Amygdala (tissue), 56 donors: ENCODE measurements around the gene LILRA5.
"Not testable (repeated sequence)": the region's sequence is repeated elsewhere in the genome, so short reads cannot be mapped to it uniquely, and the experiment has no call there.

Source experiments
- DNase-seq, 56 donors: peaks; one replicate each; lab custom pipeline; 2025; lab: John Stamatoyannopoulos, UW

Gene LILRA5

DNA sequence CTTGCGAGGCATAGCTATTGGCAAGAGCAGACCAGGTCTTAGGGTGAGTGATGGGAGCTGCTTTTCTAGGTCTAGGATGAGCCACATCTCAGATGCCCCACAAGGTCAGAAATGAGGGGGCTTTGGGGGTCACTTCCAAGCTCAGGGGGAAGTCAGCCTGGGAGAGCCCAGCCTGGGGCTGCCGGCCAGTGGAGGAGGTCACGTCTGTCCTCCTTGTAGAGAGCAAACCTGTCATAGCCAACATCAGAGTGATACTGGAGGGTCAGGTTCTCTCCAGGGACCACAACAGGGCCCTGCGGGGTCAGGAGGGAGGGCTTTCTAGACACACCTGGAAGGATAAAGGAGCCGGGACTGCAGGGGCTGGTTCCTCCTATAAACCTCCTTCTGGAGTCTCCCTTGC is 2.4 kb downstream of the LILRA5 start:
- no peak for DNase-seq

DNA sequence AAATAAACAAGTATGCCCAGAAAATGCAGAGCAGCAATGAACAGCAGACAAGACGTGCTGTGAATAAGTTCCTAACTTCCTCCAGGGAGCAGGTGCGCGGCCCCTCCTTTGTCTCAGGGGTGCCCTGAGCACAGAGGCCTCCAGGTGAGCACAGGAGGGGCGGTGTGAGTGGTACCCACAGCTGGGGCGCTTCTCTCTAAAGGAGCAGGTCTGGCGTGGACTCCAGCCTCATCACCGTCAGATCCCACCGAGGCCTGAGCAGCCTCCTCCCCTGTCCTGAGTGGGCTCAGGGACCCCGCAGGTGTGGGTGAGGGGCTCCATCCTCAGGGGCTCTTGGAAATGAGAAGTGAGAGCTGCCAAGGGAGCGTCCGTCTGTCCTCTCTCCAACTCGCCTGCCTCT is 3.2 kb downstream of the LILRA5 start:
- no peak for DNase-seq

DNA sequence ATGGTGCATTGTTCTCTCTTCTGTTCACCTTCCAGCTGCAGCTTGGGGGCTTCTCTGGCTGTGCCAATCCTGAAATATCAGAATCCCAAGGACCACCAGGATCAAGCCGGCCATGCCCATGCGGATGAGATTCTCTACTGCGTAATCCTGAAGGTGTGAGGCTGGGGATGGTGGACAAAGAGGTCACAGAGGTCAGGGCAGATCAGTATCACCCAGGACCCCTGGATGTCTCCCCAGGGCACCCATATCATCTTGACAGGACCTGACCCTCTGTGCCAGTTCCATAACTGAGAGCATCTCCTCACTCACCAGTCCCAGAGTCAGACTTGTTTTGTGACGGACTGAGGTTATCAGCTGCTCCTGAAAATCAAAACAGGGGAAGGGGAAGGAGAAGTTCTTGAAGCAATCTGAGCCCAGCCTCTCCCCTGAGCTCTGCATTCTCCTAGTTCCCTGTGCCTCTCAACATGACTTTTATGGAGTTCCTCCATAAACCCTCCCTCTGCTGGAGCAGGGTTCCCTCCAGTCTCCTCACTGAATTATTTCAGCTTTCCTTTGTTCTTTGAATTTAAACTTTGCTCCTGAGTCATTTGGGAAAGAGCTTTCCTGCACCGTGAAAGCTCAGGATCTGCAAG is 5.5 kb downstream of the LILRA5 start:
- no peak for DNase-seq

DNA sequence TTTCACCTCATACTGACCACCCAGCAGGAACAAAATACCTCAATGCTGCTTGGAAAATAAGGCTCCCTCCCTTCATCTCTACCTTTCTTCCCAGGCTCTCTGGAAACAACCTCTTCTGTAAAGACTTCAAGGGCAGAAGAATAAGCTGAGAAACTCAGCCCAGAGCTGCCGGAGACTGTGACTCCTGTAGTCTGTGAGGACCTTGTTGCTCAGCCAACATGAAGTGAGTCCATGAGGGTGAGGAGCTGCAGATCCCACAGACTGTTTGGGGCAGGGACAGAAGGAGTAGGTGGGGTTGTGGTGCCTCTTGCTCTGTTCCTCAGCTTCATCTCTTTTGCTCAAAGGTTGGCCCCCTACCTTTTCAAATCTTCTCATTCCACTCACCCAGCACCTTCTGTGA is 7.8 kb downstream of the LILRA5 start:
- no peak for DNase-seq

DNA sequence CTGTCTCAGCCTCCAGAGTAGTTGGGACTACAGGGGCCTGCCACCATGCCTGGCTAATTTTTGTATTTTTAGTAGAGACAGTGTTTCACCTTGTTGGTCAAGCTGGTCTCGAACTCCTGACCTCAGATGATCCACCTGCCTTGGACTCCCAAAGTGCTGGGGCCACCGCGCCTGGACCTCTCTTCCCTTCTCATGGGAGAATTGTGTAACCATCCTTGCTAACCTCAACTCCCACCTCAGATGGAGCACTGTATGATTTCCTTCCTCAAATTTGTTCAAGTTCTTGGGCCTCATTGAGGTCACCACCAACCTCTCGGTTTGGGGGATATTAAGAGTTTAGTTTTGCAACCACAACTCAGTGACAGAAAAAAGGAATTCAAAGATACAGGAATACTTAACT is 10.7 kb downstream of the LILRA5 start:
- no peak for DNase-seq

DNA sequence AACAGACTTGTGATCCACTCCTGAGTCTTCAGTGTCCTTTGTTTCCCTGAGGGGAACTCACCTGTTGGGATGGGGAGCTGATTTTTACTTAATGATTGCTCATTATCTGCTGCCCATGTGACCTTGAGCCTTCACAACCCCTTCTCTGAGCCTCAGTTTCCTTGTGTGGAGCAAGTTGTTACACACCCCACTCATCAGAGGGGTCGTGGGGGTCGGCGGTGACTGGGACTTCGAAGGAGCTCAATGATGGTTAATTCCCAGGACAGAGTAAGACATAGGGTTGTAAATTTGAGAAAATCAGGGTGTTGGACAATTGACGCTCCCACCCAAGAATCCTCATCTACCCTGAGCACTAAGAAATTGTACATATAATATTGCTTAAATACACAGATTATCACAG is 13.5 kb downstream of the LILRA5 start:
- DNase-seq: no peak

DNA sequence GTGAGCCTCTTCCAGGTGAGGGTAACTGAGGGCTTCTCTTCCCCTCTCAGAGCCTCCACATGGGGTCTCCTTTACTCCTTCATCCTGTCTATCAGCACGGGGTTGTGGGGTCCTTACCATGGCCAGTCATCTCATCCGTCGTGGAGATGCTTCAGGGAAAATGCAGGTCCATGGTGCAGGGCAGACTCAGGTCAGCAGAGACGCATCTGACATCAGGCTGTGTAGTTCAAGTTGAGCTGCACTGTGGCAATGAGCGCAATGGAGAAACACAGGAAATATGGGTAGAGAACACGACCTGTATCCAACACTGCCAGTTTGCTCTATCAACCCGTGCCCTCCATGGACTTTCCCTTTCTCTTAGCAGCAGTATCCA is 13.9 kb downstream of the LILRA5 start:
- no peak for DNase-seq

DNA sequence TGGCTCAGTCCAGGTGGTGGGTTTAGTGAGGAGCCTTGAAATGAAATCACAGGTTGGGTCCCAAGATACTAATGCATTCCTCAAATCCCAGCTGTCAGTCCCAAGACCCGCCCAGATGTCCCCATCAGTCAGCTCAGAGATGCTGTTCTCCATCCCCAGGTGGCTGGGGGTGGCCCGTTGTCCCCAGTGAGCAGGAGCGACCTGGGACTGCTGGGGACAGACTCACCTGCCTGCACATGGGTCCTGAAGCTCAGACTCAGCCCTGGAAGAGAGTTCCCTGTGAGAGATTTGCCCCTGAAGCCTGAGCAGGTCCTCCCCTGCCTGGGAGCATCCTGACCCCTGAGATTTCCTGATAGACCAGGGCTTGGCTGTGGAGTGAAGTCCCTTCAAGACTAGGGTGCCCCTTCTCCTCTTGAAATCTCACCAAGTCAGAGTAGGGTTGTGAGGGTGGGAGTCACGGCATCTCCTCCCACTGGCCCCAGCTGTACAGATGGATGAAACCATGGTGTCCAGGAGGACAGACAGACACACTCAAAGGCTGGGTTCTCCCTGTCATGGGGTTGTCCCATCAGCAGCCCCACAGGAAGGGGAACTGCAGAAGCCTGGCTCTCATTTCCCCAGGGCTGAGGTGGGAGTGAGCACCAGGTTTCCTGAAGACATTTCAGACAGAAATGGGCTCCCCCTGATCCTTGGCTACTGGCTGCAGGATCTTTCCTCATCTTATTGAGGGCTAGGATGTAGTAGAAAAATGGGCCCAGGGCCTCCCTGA is 14.4 kb downstream of the LILRA5 start:
- DNase-seq: no peak

DNA sequence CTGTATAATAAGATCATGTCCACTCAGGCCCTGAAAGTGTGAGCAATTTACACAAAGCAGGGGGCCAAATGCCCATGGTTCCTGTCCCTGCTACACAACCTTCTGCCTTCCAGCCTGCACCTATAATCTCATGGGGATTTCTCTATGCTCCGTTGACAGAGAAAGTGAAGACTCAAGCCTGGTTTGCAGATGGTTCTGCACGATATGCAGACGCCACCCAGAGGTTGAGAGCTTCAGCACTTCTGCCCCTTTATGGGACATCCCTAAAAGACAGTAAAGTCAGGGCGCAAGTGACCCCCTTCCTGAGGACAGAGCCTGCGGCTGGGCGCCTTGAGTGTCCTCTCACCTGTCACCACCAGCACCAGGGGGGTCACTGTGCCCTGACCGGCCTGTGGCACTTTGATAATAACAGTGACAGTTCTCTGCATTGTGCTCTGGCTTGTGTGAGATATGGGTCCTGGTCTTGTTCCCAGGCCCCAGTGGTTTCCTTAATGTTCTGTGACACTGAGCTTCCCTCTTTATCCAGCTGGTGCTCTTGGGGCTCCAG is 15.1 kb downstream of the LILRA5 start:
- no peak for DNase-seq

DNA sequence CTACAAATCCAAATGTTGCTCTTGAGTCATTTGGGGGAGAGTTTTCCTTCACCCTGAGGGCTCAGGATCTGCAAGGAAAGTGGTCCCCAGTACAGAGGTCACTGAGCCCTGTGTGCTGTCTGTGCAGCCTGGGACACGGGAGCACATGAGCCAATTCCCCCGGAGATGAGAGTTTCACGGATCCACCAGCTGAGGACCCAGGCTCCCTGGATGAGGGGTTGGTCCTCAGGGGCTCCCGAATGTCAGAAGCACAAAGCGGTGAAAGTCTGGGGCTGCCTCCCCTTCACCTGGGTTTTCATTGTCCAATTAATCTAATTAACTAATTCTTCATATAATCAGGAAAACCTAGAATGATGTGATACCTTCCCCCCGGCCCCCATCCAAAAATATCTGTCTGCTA is 18.4 kb downstream of the LILRA5 start:
- no peak for DNase-seq

DNA sequence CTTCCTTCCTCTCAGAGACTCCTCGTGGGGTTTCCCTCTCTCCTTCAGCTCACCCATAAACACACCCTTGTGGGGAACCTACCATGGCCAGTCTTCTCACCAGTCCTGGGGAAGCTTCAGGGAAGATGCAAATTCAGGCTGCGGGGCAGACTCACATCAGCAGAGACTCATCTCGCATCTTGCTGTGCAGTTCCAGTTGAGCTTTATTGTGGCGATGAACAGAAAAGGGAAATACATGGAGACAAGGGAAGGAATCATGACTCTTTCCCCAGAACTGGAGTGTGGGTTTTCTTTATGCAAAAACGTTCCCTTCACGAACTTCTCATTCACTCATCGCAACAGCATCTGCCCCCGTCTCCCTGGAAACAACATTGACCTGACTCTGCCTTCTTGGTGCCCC is 23.8 kb downstream of the LILRA5 start:
- DNase-seq: not testable (repeated sequence)

DNA sequence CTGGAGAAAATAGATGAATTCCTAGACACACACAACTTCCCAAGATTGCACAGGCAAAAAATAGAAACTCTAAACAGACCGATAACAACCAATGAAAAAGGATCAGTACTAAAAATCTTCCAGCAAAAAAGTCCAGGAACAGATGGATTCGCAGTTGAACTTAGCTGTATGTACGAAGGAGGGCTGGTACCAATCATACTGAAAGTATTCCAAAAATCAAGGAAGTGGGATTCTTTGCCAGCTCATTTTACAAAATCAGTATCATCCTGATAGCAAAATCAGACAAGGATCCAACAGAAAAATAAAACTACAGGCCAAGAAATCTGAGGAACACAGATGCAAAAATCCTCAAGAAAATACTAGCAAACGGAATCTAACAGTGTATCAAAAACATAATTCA is 25.5 kb downstream of the LILRA5 start:
- no peak for DNase-seq

DNA sequence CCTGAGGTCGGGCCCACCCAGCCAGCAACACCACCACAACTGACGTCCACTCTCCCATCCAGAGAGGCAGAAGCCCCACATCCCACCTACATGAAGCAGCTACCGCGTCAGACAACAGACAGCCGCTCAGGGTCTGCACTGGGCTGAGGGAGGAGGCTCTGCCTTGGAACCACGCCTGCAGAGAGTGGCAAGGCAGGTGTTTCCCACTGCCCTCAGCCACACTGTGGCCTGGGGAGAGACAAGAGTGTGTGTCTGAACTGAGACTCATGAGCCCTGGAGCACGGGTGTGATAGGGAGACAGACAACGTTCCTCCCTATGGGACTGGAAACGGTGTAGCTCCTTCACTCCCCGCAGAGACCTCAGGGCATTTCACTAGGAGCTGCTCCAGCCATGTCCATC is 26.7 kb downstream of the LILRA5 start:
- DNase-seq: not testable (repeated sequence)

DNA sequence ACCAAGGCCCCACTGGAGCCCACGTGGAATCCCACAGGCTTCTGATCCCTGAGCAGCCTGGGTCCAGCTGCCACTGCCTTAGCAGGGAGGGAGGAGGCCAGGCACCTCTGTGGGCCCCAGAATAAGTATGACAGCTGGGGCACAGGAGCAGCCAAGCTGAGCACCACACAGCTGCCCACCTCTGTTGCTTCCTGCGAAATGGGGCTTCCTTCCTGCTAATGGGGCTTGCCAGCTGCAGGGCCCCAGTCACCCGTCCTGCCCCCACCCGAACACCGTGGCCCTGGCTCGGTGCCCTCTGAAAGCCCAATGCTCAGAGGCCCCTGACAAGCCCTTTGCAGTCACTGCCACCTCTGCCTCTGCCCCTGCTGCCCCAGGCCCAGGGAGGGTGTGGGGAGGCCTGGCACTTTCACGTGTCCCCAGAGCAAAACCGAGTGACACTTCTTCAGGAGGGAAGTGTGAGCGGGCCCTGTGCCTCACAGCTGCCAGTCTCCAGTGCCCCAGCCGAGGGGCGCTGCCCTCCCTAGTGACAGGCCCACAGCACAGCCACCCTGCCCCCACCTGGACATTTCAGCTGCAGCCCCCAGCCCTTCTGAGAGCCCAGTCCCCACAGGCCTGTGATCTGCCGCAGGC is 27.4 kb downstream of the LILRA5 start:
- not testable (repeated sequence) for DNase-seq

DNA sequence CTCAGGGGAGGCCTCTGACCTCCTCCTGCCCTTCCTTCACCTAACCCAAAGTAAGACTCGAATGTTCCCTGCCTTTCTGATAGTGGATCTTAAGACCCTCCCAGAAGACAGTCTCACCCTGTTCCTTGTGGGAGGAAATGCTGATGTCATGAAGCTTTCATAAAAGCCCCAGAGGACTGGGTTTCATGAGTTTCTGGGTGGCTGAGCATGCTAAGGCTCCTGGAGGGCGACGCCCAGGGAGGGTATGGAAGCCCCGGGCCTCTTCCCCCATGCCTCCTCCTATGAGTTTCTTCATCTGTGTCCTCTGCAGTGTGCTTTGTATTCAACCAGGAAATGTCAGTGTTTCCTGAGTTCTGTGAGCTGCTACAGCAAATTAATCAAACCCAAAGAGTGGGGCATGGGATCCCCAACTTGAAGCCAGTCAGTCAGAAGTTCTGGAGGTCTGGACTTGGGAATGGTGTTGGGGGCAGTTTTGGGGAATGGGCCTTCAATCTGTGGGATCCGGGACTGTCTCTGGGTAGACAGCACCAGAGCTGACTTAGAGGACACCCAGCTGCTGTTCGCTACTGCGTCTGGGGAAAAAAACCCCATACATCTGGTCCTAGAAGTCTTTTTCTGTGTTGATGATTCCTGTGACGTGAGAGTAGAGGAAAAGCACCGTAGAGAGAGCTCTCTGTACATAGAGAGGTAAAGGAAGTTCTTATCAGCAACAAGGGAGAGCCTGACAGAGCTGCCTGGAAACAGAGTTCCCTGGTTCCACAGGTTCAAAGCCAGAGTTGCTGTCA is 30.1 kb downstream of the LILRA5 start:
- no peak for DNase-seq

DNA sequence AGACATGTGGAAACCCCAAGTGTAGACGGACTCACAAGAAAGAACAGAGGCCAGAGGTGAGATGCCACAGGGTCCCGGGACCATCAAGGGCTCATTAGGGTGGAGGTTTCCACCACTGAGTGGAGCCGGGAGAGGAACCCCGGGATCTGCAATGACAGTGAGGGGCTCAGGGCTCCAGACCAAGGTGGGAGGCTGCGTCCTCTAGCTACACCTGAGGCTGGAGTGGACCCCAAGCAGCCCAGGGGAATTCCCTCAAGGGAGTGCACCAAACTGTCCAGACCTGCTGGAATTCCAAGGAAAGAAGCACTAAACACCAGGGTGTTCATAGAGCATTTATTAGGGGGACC is 31.3 kb downstream of the LILRA5 start:
- DNase-seq: not testable (repeated sequence)

DNA sequence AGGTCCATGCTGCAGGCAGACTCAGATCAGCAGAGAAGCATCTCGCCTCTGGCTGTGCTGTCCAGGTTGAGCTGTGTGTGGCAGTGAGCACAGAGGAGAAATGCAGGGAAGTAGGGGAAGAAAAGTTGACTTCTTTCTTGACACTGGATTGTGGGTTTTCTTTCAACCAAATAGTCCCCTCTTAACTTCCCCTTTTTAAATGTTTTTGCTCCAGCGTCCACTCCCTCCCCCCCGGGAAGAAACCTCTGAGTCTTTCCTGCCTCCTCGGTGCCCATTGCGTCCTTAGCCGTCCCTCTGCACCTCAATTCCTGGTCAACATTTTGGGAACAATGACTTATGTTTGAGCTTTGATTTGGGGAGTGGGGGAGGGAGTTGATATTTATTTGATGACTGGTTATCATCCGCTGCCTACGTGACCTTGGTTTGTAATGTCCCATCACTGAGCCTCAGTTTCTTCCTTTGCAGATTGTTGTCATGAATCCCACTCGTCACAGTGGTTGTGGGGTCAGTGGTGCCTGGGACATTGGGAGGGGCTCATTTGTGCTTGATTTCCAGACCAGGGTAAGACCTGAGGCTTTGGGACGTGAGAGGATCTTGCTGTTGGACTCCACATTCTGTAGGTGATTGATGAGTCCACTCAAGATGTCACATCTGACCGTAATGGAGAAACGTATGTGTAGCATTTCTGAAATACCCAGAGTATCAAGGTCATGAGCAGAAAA is 31.8 kb downstream of the LILRA5 start, which contains the start of gene LILRB2:
Gene LILRB2 (minus strand): TSS at position 104 of the 722 bp plus-strand sequence. CDS start 614 bp downstream, outside the sequence.
- peak in 1 of 56 donors; percentile 5 for DNase-seq

DNA sequence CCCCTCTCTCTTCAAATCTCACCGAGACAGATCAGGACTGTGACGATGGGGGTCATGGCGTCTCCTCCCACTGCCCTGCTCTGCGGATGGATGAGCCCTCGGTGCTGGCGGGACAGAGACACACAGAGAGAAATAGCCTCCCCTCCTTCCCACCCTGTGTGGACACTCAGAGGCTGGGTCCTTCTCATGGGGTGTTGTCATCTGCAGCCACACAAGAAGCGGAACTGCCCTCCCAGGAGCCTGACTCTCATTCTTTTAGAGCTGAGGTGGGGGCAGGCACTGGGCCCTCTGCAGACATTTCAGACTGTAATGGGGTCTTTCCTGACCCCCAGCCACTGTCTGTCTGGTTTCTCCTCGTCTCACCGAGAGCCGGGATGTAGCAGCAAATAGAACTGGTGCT is 32.5 kb downstream of the LILRA5 start:
- peak in 2 of 56 donors; percentile 4 to 10 for DNase-seq

DNA sequence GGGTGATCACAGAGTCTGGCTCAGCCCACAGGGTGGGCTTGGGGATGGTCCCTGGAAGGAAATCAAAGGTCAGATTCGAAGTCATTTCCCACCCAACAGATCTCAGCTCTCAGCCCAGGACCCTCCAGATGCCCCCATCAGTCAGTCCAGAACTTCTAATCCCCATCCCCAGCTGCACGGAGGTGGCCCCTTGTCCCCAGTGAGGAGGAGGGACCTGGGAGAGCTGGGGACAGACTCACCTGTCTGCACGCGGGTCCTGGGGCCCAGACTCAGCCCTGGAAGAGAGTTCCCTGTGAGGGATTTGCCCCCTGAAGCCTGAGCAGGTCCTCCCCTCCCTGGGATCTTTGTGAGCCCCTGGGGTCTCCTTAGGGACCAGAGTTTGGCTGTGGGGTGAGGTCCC is 32.9 kb downstream of the LILRA5 start:
- DNase-seq: not testable (repeated sequence)

DNA sequence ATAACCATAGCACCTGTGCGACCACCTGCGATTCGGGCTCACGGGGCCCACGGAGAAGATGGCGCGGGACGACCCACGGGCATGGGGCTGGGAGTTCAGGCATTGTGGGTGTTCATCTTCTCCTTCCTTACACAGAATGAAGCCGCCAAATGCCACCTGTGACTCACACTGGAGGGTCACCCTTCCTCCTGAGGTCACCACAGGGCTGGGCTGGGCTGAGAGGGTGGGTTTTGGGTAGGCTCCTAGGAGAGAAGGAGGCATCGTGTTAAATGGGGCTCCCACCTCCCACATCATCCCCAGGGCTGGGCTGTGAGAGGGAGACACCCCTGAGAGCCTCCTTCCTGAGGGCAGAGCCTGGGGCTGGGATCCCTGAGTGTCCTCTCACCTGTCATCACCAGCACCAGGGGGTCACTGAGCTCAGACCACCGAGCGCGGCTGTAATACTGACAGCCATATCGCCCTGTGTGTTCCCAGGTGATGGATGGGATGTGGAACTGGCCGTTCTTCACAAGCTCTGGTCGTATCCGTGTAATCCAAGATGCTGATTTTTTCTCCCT is 33.5 kb downstream of the LILRA5 start:
- no peak for DNase-seq
